Myocyte (in vitro differentiated cells): ENCODE data around the gene ATRNL1. TPM values are rescaled to one million over a fixed set of nuclear protein-coding genes. Genes with fewer than 3 reads are reported as not detected.
"Not testable (repeated sequence)": the region's sequence is repeated elsewhere in the genome, so short reads cannot be mapped to it uniquely, and the experiment has no call there.

ENCODE experiments used
- DNase-seq: peaks from one replicate; pipeline ENCODE4 v3.0.0-alpha.2; 2012; ENCODE audit warnings: low read depth
- total RNA-seq: library from RNA; depleted of rRNA; stranded (reverse); fragments of >200 nt; gene quantifications from 2 replicates; pipeline ENCODE4 v1.2.3, GENCODE V29; 2014

ATRNL1 gene
- total RNA-seq, 1 donor from 2014 or later = 8.4 TPM

GRCh38 chr10:115084277-115084850 is 8.8 kb upstream of the ATRNL1 start:
- no peak for DNase-seq

GRCh38 chr10:115091161-115091560 is 2.0 kb upstream of the ATRNL1 start:
- no peak for DNase-seq

GRCh38 chr10:115092258-115092554 is 959 bp upstream of the ATRNL1 start:
- DNase-seq = no peak

GRCh38 chr10:115092555-115093285 is 445 bp upstream of the ATRNL1 start:
- peak; percentile 61 for DNase-seq

- peak; percentile 7 for DNase-seq
Measured at GRCh38 chr10:115093776-115094408, 727 bp downstream of the ATRNL1 start.

GRCh38 chr10:115094416-115095140 is 1.4 kb downstream of the ATRNL1 start:
- DNase-seq = no peak

- no peak for DNase-seq
Measured at GRCh38 chr10:115095758-115096157, 2.6 kb downstream of the ATRNL1 start.

GRCh38 chr10:115103700-115104099 is 10.5 kb downstream of the ATRNL1 start:
- no peak for DNase-seq

GRCh38 chr10:115105411-115105810 is 12.2 kb downstream of the ATRNL1 start:
- not testable (repeated sequence) for DNase-seq

GRCh38 chr10:115107830-115108229 is 14.7 kb downstream of the ATRNL1 start:
- DNase-seq = no peak

- DNase-seq = no peak
Measured at GRCh38 chr10:115117301-115117700, 24.1 kb downstream of the ATRNL1 start.

GRCh38 chr10:115118346-115118745 is 25.2 kb downstream of the ATRNL1 start:
- no peak for DNase-seq

- DNase-seq = no peak
Measured at GRCh38 chr10:115125505-115125904, 32.3 kb downstream of the ATRNL1 start.

- DNase-seq = peak; percentile 52
Measured at GRCh38 chr10:115129752-115130151, 36.6 kb downstream of the ATRNL1 start.

- DNase-seq = no peak
Measured at GRCh38 chr10:115136616-115137015, 43.5 kb downstream of the ATRNL1 start.

- peak; percentile 40 for DNase-seq
Measured at GRCh38 chr10:115141254-115141653, 48.1 kb downstream of the ATRNL1 start.

GRCh38 chr10:115157357-115157756 is 64.2 kb downstream of the ATRNL1 start:
- DNase-seq = no peak

GRCh38 chr10:115163129-115163528 is 70.0 kb downstream of the ATRNL1 start:
- no peak for DNase-seq

GRCh38 chr10:115164220-115164619 is 71.1 kb downstream of the ATRNL1 start:
- DNase-seq = no peak

- no peak for DNase-seq
Measured at GRCh38 chr10:115167751-115168150, 74.6 kb downstream of the ATRNL1 start.

- DNase-seq = peak; percentile 22
Measured at GRCh38 chr10:115171392-115171960, 78.3 kb downstream of the ATRNL1 start.
